Measurements from ENCODE around the gene KDM2A. TPM values are rescaled to one million over a fixed set of nuclear protein-coding genes. Genes with fewer than 3 reads are reported as not detected.

KDM2A gene
- total and polyA plus RNA-seq, 2 of the 13 experiments (the other 11 are each of a cell fraction or from before 2014, with no cell fraction given), result 31.3 to 31.4 TPM

- no peak for TF ChIP-seq ZMYM3 (CRISPR knock-in tag; IDR thresholded peaks at IDR 0.05)
- peak; percentile 36; the same call in 1 of the 2 replicates for TF ChIP-seq ZBTB25 (CRISPR knock-in tag; IDR thresholded peaks at IDR 0.05)
- TF ChIP-seq MTA1 (CRISPR knock-in tag; IDR thresholded peaks at IDR 0.05; ENCODE audit: borderline replicate concordance), result 0 out of 2 replicates have a peak, but pooled peaks have one; percentile 55
- no peak for TF ChIP-seq ZMYM2 (CRISPR knock-in tag; IDR thresholded peaks at IDR 0.05)
- TF ChIP-seq TBX3 (IDR thresholded peaks at IDR 0.05; ENCODE audit: borderline replicate concordance), result no peak
- TF ChIP-seq ZNF75D (CRISPR knock-in tag; IDR thresholded peaks at IDR 0.05; ENCODE audit: borderline replicate concordance), result no peak
- no peak for TF ChIP-seq ZSCAN22 (CRISPR knock-in tag; IDR thresholded peaks at IDR 0.05)
- TF ChIP-seq ZNF460 (CRISPR knock-in tag; IDR thresholded peaks at IDR 0.05; ENCODE audit: borderline replicate concordance), result no peak
- TF ChIP-seq MYC (CRISPR knock-in tag; IDR thresholded peaks at IDR 0.05; ENCODE audit: borderline replicate concordance), result peak; percentile 35; the same call in 1 of the 2 replicates
- no peak for TF ChIP-seq KDM6A (CRISPR knock-in tag; IDR thresholded peaks at IDR 0.05; ENCODE audit: low read depth)
- no peak for TF ChIP-seq KDM5B (CRISPR knock-in tag; IDR thresholded peaks at IDR 0.05; ENCODE audit: borderline replicate concordance)
- no peak for TF ChIP-seq MAFK (conservative IDR thresholded peaks at IDR 0.05 in 1 of 2, IDR thresholded peaks at IDR 0.05 in 1 of 2; ENCODE audit: low read length in 2 of 2)
- peak; percentile 72; the same call in 1 of the 2 replicates for TF ChIP-seq ZNF777 (CRISPR knock-in tag; IDR thresholded peaks at IDR 0.05)
- TF ChIP-seq ETV5 (CRISPR knock-in tag; IDR thresholded peaks at IDR 0.05; ENCODE audit: borderline replicate concordance), result peak; percentile 29; the same call in 1 of the 2 replicates
- 0 out of 2 replicates have a peak, but pooled peaks have one; percentile 46 for TF ChIP-seq ZNF350 (CRISPR knock-in tag; IDR thresholded peaks at IDR 0.05; ENCODE audit: borderline replicate concordance, low read depth)
- TF ChIP-seq ZBTB26 (CRISPR knock-in tag; IDR thresholded peaks at IDR 0.05; ENCODE audit: borderline replicate concordance), result 0 out of 2 replicates have a peak, but pooled peaks have one; percentile 6
- TF ChIP-seq KMT2B (CRISPR knock-in tag; IDR thresholded peaks at IDR 0.05), result no peak
- TF ChIP-seq ZNF20 (CRISPR knock-in tag; IDR thresholded peaks at IDR 0.05), result no peak
- TF ChIP-seq TBP (CRISPR knock-in tag; IDR thresholded peaks at IDR 0.05), result no peak
- TF ChIP-seq ZNF574 (CRISPR knock-in tag; IDR thresholded peaks at IDR 0.05), result peak; percentile 56
- no peak for TF ChIP-seq MIER3 (CRISPR knock-in tag; IDR thresholded peaks at IDR 0.05; ENCODE audit: borderline replicate concordance)
- TF ChIP-seq ELF4 (CRISPR knock-in tag; IDR thresholded peaks at IDR 0.05; ENCODE audit: borderline replicate concordance), result no peak
- TF ChIP-seq ZNF354B (CRISPR knock-in tag; IDR thresholded peaks at IDR 0.05), result no peak
- peak; percentile 43; the same call in 1 of the 2 replicates for TF ChIP-seq DMAP1 (CRISPR knock-in tag; IDR thresholded peaks at IDR 0.05)
- no peak for TF ChIP-seq ATF7 (IDR thresholded peaks at IDR 0.05)
- TF ChIP-seq ATF7 (CRISPR knock-in tag; IDR thresholded peaks at IDR 0.05), result 0 out of 2 replicates have a peak, but pooled peaks have one; percentile 35
- TF ChIP-seq ZNF430 (CRISPR knock-in tag; IDR thresholded peaks at IDR 0.05), result no peak
These were observed 146.8 kb downstream of the KDM2A start (continued) for GRCh38 chr11:67265633-67266448.
